RPMI7951 (cell line): Measurements from ENCODE around the gene CLPX. TPM values are rescaled to one million over a fixed set of nuclear protein-coding genes. Genes with fewer than 3 reads are reported as not detected.
A peak's percentile ranks its signal among the peaks of the same experiment; 100 is the strongest.
"Not testable (repeated sequence)": the region's sequence is repeated elsewhere in the genome, so short reads cannot be mapped to it uniquely, and the experiment has no call there.

Experiments
- DNase-seq: peaks from one replicate; pipeline ENCODE4 v3.0.0-alpha.2; 2012; ENCODE audit warnings: low read depth
- total RNA-seq: library from RNA; depleted of rRNA; stranded (reverse); fragments of >200 nt; shearing (Covaris generic); gene quantifications from 2 replicates; pipeline ENCODE4 v1.2.3, GENCODE V29; 2014

The CLPX gene
- total RNA-seq, 1 experiment from 2014 or later: 24.9 TPM

GRCh38 chr15:65172531-65172930 lies 12.6 kb downstream of the CLPX start:
- no peak for DNase-seq

GRCh38 chr15:65171428-65171827 lies 13.7 kb downstream of the CLPX start:
- DNase-seq: no peak

GRCh38 chr15:65165875-65166274 lies 19.3 kb downstream of the CLPX start:
- no peak for DNase-seq

- no peak for DNase-seq
Observed at GRCh38 chr15:65164139-65164538, 21.0 kb downstream of the CLPX start.

- no peak for DNase-seq
Observed at GRCh38 chr15:65163041-65163440, 22.1 kb downstream of the CLPX start.

- DNase-seq: no peak
Observed at GRCh38 chr15:65156692-65157091, 28.4 kb downstream of the CLPX start.

- DNase-seq: no peak
Observed at GRCh38 chr15:65154720-65155119, 30.4 kb downstream of the CLPX start.

- DNase-seq: no peak
Observed at GRCh38 chr15:65147902-65148301, 37.2 kb downstream of the CLPX start.

- DNase-seq: no peak
Observed at GRCh38 chr15:65146438-65146837, 38.7 kb downstream of the CLPX start.

GRCh38 chr15:65138631-65139030 lies 46.5 kb downstream of the CLPX start:
- not testable (repeated sequence) for DNase-seq

- not testable (repeated sequence) for DNase-seq
Observed at GRCh38 chr15:65137893-65138292, 47.2 kb downstream of the CLPX start.

- DNase-seq: not testable (repeated sequence)
Observed at GRCh38 chr15:65137089-65137488, 48.1 kb downstream of the CLPX start.

GRCh38 chr15:65134538-65134937 lies 50.6 kb downstream of the CLPX start:
- DNase-seq: no peak

- peak; percentile 93 for DNase-seq
Observed at GRCh38 chr15:65133548-65134200, 51.5 kb downstream of the CLPX start, which contains the start of gene PDCD7. PDCD7 (minus strand) TSS chr15:65133808; CDS start chr15:65133781, 27 bp downstream.

- DNase-seq: peak; percentile 65
Observed at GRCh38 chr15:65132878-65133547, 52.1 kb downstream of the CLPX start.

- no peak for DNase-seq
Observed at GRCh38 chr15:65130941-65131340, 54.2 kb downstream of the CLPX start.

GRCh38 chr15:65115542-65115941 lies 69.6 kb downstream of the CLPX start:
- DNase-seq: no peak

- DNase-seq: no peak
Observed at GRCh38 chr15:65115086-65115485, 70.1 kb downstream of the CLPX start, which contains the start of gene UBAP1L. UBAP1L (minus strand) TSS chr15:65115200; CDS start chr15:65106215, 8,985 bp downstream.

- peak; percentile 51 for DNase-seq
Observed at GRCh38 chr15:65110676-65111292, 74.4 kb downstream of the CLPX start.

GRCh38 chr15:65106011-65106590 lies 79.0 kb downstream of the CLPX start:
- no peak for DNase-seq

- no peak for DNase-seq
Observed at GRCh38 chr15:65105038-65105437, 80.1 kb downstream of the CLPX start.

GRCh38 chr15:65102912-65103311 lies 82.2 kb downstream of the CLPX start:
- no peak for DNase-seq
